ENCODE data around the gene FAM210A.

Gene FAM210A

GRCh38 chr18:13620206-13620672 is 106.1 kb downstream of the FAM210A start:
- DNase-seq = no peak

GRCh38 chr18:13619505-13620205 is 106.7 kb downstream of the FAM210A start:
- no peak for DNase-seq

- DNase-seq = no peak
Measured at GRCh38 chr18:13618760-13619438, 107.5 kb downstream of the FAM210A start.

GRCh38 chr18:13617826-13618515 is 108.4 kb downstream of the FAM210A start:
- no peak for DNase-seq

GRCh38 chr18:13616525-13617035 is 109.8 kb downstream of the FAM210A start:
- no peak for DNase-seq

GRCh38 chr18:13616041-13616440 is 110.3 kb downstream of the FAM210A start:
- no peak for DNase-seq

- no peak for DNase-seq
Measured at GRCh38 chr18:13615432-13615861, 110.9 kb downstream of the FAM210A start.

- DNase-seq = no peak
Measured at GRCh38 chr18:13614641-13615288, 111.6 kb downstream of the FAM210A start.

GRCh38 chr18:13613591-13614501 is 112.5 kb downstream of the FAM210A start:
- no peak for DNase-seq

All from NCI-H1436 treated with DMSO at 0.1 percent for 48 hours (cell line).